ENCODE data around the gene GOLT1B.

DNA sequence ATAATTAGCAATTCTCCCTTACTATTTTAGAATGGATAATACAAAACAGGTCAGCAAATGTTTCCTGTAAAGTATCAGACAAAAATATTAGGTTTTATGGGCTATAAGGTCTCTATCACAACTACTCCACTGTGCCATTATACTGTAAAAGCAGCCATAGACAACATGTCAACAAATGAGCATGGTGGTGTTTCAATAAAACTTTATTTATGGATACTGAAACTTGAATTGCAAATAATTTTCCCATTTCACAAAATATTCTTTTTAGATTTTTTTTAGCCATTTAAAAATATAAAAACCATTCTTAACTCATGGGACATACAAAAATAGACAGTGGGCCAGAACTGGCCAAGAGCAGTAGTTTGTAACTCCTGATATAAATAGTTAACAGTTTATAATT is 15.6 kb upstream of the GOLT1B start:
- TF ChIP-seq POLR2AphosphoS5 (IDR thresholded peaks at IDR 0.05; ENCODE audit: low read depth, low read length) (no peak), FOXM1 (IDR thresholded peaks at IDR 0.05; ENCODE audit: low read depth) (no peak), JUND (IDR thresholded peaks at IDR 0.05) (no peak), GABPA (IDR thresholded peaks at IDR 0.05; ENCODE audit: low read depth) (no peak), YY1 (IDR thresholded peaks at IDR 0.05; ENCODE audit: low read depth) (no peak), ELF1 (IDR thresholded peaks at IDR 0.05) (no peak), TEAD4 (IDR thresholded peaks at IDR 0.05; ENCODE audit: borderline replicate concordance, insufficient read depth) (no peak)
- TF ChIP-seq, protein P1, sequence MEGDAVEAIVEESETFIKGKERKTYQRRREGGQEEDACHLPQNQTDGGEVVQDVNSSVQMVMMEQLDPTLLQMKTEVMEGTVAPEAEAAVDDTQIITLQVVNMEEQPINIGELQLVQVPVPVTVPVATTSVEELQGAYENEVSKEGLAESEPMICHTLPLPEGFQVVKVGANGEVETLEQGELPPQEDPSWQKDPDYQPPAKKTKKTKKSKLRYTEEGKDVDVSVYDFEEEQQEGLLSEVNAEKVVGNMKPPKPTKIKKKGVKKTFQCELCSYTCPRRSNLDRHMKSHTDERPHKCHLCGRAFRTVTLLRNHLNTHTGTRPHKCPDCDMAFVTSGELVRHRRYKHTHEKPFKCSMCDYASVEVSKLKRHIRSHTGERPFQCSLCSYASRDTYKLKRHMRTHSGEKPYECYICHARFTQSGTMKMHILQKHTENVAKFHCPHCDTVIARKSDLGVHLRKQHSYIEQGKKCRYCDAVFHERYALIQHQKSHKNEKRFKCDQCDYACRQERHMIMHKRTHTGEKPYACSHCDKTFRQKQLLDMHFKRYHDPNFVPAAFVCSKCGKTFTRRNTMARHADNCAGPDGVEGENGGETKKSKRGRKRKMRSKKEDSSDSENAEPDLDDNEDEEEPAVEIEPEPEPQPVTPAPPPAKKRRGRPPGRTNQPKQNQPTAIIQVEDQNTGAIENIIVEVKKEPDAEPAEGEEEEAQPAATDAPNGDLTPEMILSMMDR (IDR thresholded peaks at IDR 0.05), result no peak
- TF ChIP-seq, protein P2, sequence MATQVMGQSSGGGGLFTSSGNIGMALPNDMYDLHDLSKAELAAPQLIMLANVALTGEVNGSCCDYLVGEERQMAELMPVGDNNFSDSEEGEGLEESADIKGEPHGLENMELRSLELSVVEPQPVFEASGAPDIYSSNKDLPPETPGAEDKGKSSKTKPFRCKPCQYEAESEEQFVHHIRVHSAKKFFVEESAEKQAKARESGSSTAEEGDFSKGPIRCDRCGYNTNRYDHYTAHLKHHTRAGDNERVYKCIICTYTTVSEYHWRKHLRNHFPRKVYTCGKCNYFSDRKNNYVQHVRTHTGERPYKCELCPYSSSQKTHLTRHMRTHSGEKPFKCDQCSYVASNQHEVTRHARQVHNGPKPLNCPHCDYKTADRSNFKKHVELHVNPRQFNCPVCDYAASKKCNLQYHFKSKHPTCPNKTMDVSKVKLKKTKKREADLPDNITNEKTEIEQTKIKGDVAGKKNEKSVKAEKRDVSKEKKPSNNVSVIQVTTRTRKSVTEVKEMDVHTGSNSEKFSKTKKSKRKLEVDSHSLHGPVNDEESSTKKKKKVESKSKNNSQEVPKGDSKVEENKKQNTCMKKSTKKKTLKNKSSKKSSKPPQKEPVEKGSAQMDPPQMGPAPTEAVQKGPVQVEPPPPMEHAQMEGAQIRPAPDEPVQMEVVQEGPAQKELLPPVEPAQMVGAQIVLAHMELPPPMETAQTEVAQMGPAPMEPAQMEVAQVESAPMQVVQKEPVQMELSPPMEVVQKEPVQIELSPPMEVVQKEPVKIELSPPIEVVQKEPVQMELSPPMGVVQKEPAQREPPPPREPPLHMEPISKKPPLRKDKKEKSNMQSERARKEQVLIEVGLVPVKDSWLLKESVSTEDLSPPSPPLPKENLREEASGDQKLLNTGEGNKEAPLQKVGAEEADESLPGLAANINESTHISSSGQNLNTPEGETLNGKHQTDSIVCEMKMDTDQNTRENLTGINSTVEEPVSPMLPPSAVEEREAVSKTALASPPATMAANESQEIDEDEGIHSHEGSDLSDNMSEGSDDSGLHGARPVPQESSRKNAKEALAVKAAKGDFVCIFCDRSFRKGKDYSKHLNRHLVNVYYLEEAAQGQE (IDR thresholded peaks at IDR 0.05; ENCODE audit: low read depth, low read length), result no peak
- TF ChIP-seq, protein P3, sequence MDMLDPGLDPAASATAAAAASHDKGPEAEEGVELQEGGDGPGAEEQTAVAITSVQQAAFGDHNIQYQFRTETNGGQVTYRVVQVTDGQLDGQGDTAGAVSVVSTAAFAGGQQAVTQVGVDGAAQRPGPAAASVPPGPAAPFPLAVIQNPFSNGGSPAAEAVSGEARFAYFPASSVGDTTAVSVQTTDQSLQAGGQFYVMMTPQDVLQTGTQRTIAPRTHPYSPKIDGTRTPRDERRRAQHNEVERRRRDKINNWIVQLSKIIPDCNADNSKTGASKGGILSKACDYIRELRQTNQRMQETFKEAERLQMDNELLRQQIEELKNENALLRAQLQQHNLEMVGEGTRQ (IDR thresholded peaks at IDR 0.05; ENCODE audit: borderline replicate concordance, low read depth, low read length), result no peak
